ENCODE measurements around the gene CSNK1G1.

Gene CSNK1G1

DNA sequence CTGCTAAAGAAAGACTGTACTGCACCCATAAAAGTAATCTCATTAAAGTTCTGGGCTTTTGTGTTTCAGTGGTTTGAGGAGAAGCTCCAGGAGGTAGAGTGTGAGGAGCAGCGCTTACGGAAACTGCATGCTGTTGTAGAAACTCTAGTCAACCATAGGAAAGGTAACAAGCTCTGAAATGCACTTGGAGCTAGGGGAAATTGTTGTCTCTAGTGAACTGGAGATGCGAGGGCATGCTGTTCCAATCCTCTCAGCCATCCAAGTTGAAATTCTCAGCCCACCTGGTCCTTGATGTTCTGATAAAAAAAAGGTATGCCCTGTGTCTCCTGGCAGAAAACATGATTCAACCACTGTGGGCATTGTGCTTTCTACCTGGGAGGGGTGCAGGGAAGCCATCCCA is 225.8 kb downstream of the CSNK1G1 start:
- TF ChIP-seq, protein P1, sequence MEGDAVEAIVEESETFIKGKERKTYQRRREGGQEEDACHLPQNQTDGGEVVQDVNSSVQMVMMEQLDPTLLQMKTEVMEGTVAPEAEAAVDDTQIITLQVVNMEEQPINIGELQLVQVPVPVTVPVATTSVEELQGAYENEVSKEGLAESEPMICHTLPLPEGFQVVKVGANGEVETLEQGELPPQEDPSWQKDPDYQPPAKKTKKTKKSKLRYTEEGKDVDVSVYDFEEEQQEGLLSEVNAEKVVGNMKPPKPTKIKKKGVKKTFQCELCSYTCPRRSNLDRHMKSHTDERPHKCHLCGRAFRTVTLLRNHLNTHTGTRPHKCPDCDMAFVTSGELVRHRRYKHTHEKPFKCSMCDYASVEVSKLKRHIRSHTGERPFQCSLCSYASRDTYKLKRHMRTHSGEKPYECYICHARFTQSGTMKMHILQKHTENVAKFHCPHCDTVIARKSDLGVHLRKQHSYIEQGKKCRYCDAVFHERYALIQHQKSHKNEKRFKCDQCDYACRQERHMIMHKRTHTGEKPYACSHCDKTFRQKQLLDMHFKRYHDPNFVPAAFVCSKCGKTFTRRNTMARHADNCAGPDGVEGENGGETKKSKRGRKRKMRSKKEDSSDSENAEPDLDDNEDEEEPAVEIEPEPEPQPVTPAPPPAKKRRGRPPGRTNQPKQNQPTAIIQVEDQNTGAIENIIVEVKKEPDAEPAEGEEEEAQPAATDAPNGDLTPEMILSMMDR (IDR thresholded peaks at IDR 0.05) = no peak

DNA sequence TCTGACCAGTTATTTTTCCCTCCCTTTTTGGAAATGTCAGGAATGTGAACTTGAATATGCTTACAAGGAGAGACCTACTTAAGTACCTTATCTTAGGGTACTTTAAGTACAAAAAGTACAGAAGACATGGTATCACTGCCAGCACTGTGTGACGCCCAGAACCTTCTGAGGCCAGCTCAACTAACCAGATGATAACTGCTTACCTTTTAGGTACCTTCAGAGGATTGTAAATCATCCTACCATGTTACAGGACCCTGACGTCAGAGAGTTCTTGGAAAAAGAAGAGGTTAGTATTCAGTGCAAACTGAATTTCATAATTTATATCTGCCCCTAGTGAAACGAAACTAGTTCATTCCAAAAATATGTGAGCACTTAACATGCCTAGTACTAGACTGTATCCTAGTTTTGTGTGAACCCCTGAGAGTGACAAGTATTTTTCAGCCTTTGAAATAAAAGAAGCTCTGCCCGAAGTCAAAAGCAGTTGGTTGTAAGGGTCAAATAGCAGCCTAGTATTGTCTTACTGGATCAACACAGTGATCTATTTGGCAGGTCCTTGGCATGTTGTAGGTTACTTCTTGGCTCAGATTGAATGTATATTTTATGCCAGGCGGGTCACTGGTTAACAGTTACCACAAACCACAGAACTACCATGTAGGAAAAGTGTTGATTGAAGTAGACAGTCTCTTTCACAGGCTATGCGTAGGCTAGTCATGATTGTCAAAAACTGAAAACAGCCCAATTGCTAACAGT is 228.3 kb downstream of the CSNK1G1 start:
- TF ChIP-seq, protein P1 (IDR thresholded peaks at IDR 0.05) = no peak

DNA sequence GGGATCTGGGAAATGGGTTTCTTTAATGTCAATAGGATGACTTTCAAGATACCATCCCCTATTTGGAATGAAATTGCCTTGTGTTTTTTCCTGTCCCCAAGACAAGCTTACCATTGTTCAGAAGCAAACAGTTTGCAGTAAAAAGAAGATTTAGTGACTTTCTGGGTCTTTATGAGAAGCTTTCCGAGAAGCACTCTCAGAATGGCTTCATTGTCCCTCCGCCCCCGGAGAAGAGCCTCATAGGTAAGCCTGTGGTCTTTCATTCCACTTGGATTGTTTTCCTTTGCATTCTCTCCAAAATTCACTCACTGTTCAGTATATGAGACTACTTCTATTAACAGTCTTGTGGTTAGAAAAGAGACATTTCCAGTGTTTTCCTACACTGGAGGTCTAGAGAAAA is 230.0 kb downstream of the CSNK1G1 start:
- TF ChIP-seq, protein P1 (IDR thresholded peaks at IDR 0.05) = no peak

DNA sequence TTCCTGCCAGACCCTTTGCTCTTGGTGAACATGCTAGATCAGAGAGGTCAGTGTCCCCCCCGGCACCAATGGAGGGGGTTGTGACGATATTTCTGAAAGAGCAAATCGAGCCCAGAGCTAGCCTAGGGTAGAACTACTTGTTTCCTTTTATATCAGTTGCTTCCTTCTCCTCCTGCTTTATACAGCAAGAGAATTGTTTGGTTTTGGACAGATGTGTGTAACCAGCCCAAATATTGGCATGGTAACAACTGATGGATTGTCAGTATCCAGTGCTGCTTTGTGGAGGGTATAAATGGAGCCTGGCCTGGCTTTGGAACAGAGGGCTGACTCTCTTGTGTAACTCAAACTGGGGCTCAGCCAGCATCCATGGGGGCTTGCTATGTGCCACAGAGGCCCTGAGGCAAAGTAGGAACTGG is 233.0 kb downstream of the CSNK1G1 start:
- TF ChIP-seq, protein P1 (IDR thresholded peaks at IDR 0.05) = no peak

DNA sequence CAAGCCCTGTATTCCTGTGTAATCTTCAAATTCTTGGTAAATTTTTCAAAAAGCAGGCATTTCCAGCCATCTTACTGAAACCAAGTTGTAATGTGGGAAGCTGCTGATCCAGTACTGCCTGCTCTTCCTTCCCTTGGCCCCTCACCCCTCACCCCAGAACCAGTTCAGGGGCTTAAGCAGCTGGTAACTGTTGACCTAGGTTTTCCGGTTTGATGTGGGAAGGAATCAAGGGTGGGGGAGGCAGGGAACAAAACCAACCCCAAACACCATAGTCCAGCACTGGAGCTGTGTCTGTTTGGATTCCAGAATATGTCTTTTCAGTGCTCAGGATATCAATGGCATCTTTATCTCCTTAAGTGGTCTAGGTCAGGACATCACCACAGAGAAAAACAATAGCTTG is 233.5 kb downstream of the CSNK1G1 start:
- TF ChIP-seq, protein P1 (IDR thresholded peaks at IDR 0.05) = no peak

DNA sequence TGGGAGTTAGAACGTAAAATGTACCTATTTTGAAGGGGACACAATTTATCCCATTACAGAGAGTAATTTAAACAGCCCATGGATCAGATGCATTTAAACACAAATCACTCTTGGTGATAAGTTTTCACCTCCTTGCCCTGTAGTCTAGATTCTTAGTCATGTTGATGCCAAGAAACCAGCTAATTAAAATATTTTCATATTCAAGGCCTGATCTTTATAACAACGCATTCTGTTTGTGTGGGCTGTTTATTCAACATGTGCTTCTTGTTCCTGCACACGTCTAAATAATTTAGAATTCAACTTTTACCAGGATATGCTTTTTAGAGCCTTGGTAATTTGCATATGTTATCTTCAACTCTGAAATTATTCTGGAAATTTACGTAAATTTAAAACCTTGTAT is 234.4 kb downstream of the CSNK1G1 start:
- TF ChIP-seq, protein P1 (IDR thresholded peaks at IDR 0.05) = no peak

DNA sequence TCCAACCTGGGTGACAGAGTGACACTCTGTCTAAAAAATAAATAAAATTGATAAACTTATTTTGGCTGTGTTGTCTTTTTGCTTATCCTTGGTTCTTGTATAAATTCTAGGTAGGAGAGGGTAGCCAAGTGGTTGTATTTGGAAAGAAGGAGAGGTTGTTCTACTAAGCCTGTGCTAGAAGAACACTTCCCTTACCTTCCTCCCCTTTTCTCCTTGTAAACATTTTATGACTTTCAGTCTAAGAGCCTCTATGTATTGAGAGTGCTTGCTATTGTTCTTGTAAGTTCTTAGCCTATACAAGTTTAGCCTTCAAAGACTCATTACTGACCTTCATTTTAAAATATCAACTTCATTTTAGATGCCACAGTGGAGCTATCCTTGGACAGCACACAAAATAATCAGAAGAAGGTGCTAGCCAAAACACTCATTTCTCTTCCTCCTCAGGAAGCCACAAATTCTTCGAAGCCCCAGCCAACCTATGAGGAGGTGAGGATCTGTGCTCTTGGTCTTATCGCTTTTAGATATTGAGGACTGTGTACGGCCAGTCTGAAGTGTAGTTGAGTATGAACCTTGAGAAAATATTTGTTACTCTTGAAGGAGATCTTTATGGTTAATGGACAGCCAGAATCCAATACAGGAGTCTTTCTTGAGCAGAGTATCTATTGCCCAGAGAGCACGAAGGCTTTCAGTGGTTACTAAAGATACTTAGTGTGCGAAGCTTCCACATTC is 238.1 kb downstream of the CSNK1G1 start:
- TF ChIP-seq, protein P1 (IDR thresholded peaks at IDR 0.05) = no peak

All from LNCAP (cell line).